Right cardiac atrium (tissue), 5 donors: ENCODE measurements around the gene FOXC1. TPM values are rescaled to one million over a fixed set of nuclear protein-coding genes. Genes with fewer than 3 reads are reported as not detected.

Experiments
- ATAC-seq, 2 donors: fragments of 200-7000 bp; cut with Tn5 transposase; one replicate each; pipeline versions ENCODE4 v1.8.0 to v1.9.1; 2020; ENCODE audit warnings: moderate library complexity in 2 of 2, mild to moderate bottlenecking in 1 of 2
- DNase-seq, 3 donors: peaks; one replicate each; pipeline ENCODE4 v3.0.0-alpha.2; 2020
- H3K27ac ChIP-seq: one replicate; pipeline ENCODE4 v1.5.1; 2013; ENCODE audit warnings: mild to moderate bottlenecking, low read length, control low read depth, moderate library complexity
- H3K27me3 ChIP-seq: one replicate; pipeline ENCODE4 v1.6.1; 2013; ENCODE audit not compliant: control insufficient read depth, insufficient read depth
- H3K4me1 ChIP-seq: one replicate; pipeline ENCODE4 v1.6.1; 2013; ENCODE audit warnings: low read length; ENCODE audit not compliant: control insufficient read depth, insufficient read depth
- H3K4me3 ChIP-seq: one replicate; pipeline ENCODE4 v1.5.1; 2013; ENCODE audit warnings: low read length, control low read depth
- H3K9me3 ChIP-seq: one replicate; pipeline ENCODE4 v1.6.1; 2013; ENCODE audit warnings: low read length; ENCODE audit not compliant: control insufficient read depth
- whole genome bisulfite sequencing: extraction: QIAGEN DNeasy Blood & Tissue Kit; methylation state at CpG from one replicate; pipeline ENCODE4 v1.1.7; 2013; 5-methylcytosine and 5-hydroxymethylcytosine counted together
- intact Hi-C, 4 donors: fragments of 100-400 bp; cut with DNase I; formaldehyde crosslinking; loops; one replicate each; pipeline versions ENCODE4 v1.11.0 to v1.14.0; 2022 to 2023
- polyA plus RNA-seq: library from polyadenylated mRNA; stranded (reverse); fragments of 200-250 nt; gene quantifications from one replicate; pipeline ENCODE4 v1.2.3, GENCODE V29; 2013
- total RNA-seq, 4 donors: library from RNA; stranded (reverse); fragmentation: NEBNext Ultra II Directional; extraction: Animal tissue kit (Norgen Biotek cat#: 25700); gene quantifications; one replicate each; pipeline ENCODE4 v1.2.1, GENCODE V29; 2021
- donor health status: healthy with polysubstance abuse.
- donor health status: DM: no; HTN: yes; CAD: no.
- donor health status: DM: no; HTN: no; CAD: no.
- donor health status: DM: no; HTN: yes; CAD: no; lungs with severe emphysema.
- donor health status: DM: yes; HTN: yes; CAD: no.

FOXC1 gene
- total and polyA plus RNA-seq, 5 donors, result 7.2 to 25.0 (median 21.6) TPM

DNA sequence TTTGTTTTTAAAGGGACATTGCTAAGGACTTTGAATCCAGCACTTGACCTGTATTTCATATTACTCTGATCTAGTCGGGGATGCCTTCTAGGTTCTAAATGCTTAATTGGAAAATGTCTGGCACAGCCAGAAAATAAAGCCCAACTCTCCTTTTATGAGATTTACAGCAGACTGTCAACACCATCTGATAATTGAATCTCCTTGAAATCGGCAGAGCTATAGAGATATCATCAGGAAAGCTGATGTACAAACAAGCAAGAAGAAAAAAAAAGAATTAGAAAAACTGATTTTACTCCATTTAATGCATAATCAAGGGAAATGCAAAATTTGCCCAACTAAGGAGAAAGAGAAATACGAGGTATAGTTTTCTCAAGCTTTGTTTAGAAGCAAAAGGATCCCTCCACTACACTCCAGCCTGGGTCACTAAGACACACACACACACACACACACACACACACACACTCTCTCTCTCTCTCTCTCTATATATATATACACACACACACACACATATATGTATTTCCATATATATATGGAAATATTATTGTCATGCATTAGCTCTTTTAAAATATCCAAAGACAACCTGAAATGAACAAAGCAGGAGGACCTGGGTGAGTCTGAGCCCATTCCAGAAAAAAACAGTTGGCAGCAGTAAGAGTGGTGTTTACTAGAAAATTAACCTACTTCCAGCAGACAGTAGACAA is 9.5 kb upstream of the FOXC1 start:
- intact Hi-C loops, result loop anchor here (5.0 to 10.0 kb wide), 13 partner anchors 502 to 1145 kb away; no protein-coding TSS in a partner anchor
- WGBS, result 82% methylated on average over 3 of the region's 3 CpGs
- no peaks in the 10 kb centered on the region for H3K4me1 ChIP-seq
- no peak overlapping the region for H3K27ac ChIP-seq
- H3K4me3 ChIP-seq, result no peak overlapping the region
- H3K27me3 ChIP-seq, result no peaks in the 10 kb centered on the region
- no peak for ATAC-seq
- no peak for DNase-seq
- no peaks in the 10 kb centered on the region for H3K9me3 ChIP-seq

- H3K9me3 ChIP-seq, result no peaks in the 10 kb centered on the region
- H3K27me3 ChIP-seq, result no peaks in the 10 kb centered on the region
- intact Hi-C loops, result loop anchor here (5.0 to 10.0 kb wide), 13 partner anchors 502 to 1144 kb away; no protein-coding TSS in a partner anchor
- no peak overlapping the region for H3K27ac ChIP-seq
- ATAC-seq (no peak), DNase-seq (no peak)
- no peaks in the 10 kb centered on the region for H3K4me1 ChIP-seq
- 80% methylated on average over 15 of the region's 15 CpGs for WGBS
- no peak overlapping the region for H3K4me3 ChIP-seq
Measured at GRCh38 chr6:1600764-1601157, 9.0 kb upstream of the FOXC1 start.

- no peak overlapping the region for H3K4me3 ChIP-seq
- H3K27me3 ChIP-seq, result no peaks in the 10 kb centered on the region
- ATAC-seq (peak in 1 of 2 donors; percentile 11), DNase-seq (peak in 1 of 3 donors; percentile 56)
- no peaks in the 10 kb centered on the region for H3K9me3 ChIP-seq
- intact Hi-C loops, result loop anchor here (5.0 to 10.0 kb wide), 13 partner anchors 501 to 1143 kb away; no protein-coding TSS in a partner anchor
- H3K4me1 ChIP-seq, result no peaks in the 10 kb centered on the region
- H3K27ac ChIP-seq, result no peak overlapping the region
- 55% methylated on average over 60 of the region's 60 CpGs for WGBS
Measured at GRCh38 chr6:1601158-1602048, 8.3 kb upstream of the FOXC1 start.

GRCh38 chr6:1602049-1602713 is 7.5 kb upstream of the FOXC1 start:
- DNase-seq (no peak), ATAC-seq (no peak)
- Histone ChIP-seq H3K27ac (no peak overlapping the region), H3K4me1 (no peaks in the 10 kb centered on the region), H3K9me3 (no peaks in the 10 kb centered on the region), H3K4me3 (no peak overlapping the region), H3K27me3 (no peaks in the 10 kb centered on the region)
- 93% methylated on average over 10 of the region's 10 CpGs for WGBS
- intact Hi-C loops, result loop anchor here (5.0 to 10.0 kb wide), 13 partner anchors 500 to 1143 kb away; no protein-coding TSS in a partner anchor

- Histone ChIP-seq H3K4me1 (no peaks in the 10 kb centered on the region), H3K27me3 (no peaks in the 10 kb centered on the region), H3K27ac (no peak overlapping the region), H3K4me3 (no peak overlapping the region), H3K9me3 (no peaks in the 10 kb centered on the region)
- no peak for DNase-seq
- no peak for ATAC-seq
- 82% methylated on average over 15 of the region's 15 CpGs for WGBS
- intact Hi-C loops, result loop anchor here (5.0 to 10.0 kb wide), 13 partner anchors 499 to 1141 kb away; no protein-coding TSS in a partner anchor
Measured at GRCh38 chr6:1603708-1604107, 6.0 kb upstream of the FOXC1 start.

- ATAC-seq, result peak; percentile 86
- intact Hi-C loops, result loop anchor here (5.0 to 10.0 kb wide), 13 partner anchors 498 to 1140 kb away; no protein-coding TSS in a partner anchor
- DNase-seq, result peak; percentile 78 to 88 (median 88)
- H3K4me3 ChIP-seq, result peak overlapping the region; percentile 37
- H3K27ac ChIP-seq, result no peak overlapping the region
- 2% methylated on average over 85 of the region's 85 CpGs for WGBS
- H3K4me1 ChIP-seq, result no peaks in the 10 kb centered on the region
- no peaks in the 10 kb centered on the region for H3K27me3 ChIP-seq
- H3K9me3 ChIP-seq, result no peaks in the 10 kb centered on the region
Measured at GRCh38 chr6:1604158-1605003, 5.3 kb upstream of the FOXC1 start.

DNA sequence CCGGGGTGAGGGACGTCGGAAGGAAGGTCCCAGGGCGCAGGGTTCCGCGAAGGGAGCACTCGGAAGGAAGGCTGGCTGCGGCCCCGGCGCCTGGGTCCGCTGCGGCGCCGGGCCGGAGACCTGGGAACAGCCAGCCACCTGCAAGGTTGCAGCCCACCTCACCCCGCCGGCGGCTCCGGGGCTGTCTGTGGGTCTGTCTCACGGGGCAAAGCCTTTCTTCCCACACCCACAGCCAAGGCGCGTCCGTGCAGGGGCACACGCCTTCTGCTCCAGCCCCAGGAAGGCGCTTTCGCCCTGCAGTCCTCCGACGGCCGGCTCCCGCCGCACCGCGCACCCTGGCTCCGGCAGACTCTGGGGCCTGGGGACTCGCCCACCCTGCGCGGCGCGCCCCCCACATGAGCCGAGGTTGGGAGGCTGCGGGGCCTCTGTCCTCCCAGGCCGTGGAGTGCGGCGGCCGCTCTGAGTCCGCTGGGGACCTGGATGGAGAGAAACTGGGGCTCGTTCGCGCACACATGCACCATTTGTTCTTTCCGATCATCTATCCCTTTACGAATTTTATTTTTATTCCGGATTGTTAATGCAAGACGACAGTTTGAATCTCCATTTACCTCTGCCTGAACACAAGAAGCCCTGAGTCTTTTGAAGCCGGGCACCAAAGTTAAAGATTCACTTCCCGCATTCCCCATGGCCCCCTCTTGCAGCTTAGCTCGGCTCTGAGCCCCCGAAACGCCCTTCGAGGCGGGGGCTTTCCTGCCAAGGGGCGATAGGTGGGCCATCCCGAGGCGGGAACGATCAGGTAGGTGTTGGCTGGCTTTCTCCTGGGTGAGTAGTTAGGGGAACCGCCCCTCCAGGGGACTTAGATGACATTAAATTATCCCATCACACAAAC is 4.5 kb upstream of the FOXC1 start:
- no peaks in the 10 kb centered on the region for H3K4me1 ChIP-seq
- H3K27me3 ChIP-seq, result no peaks in the 10 kb centered on the region
- intact Hi-C loops, result loop anchor here (5.0 to 10.0 kb wide), 9 partner anchors 497 to 1140 kb away; no protein-coding TSS in a partner anchor
- ATAC-seq (peak in 1 of 2 donors; percentile 4), DNase-seq (peak in 1 of 3 donors; percentile 71)
- WGBS, result 24% methylated on average over 65 of the region's 65 CpGs
- H3K27ac ChIP-seq, result no peak overlapping the region
- no peaks in the 10 kb centered on the region for H3K9me3 ChIP-seq
- H3K4me3 ChIP-seq, result peak overlapping the region; percentile 37

- ATAC-seq, result no peak
- Histone ChIP-seq H3K27me3 (no peaks in the 10 kb centered on the region), H3K4me3 (no peak overlapping the region), H3K9me3 (no peaks in the 10 kb centered on the region), H3K27ac (no peak overlapping the region), H3K4me1 (no peaks in the 10 kb centered on the region)
- 50% methylated on average over 26 of the region's 26 CpGs for WGBS
- peak in 2 of 3 donors; percentile 24 to 43 for DNase-seq
- intact Hi-C loops, result loop anchor here (5.0 to 10.0 kb wide), 9 partner anchors 496 to 1139 kb away; no protein-coding TSS in a partner anchor
Measured at GRCh38 chr6:1605893-1606779, 3.6 kb upstream of the FOXC1 start.
